Stimulated activated effector memory CD8-positive, alpha-beta T cell treated with anti-CD3 and anti-CD28 coated beads, Interleukin-12 subunit alpha, Interleukin-12 subunit beta, amount 100 ng/mL, for 72 hours (primary cell): ENCODE data around the gene DNAH9.

Experiments
- ATAC-seq: fragments of 150-1000 bp; cut with Tn5 transposase; 2 replicates; pipeline ENCODE4 v1.10.0; 2021
- DNase-seq, 2 donors: peaks; one replicate each; pipeline ENCODE4 v3.0.0; 2021 to 2022; ENCODE audit warnings: low spot score in 2 of 2
- H3K27ac Mint-ChIP-seq: one replicate; pipeline ENCODE4 v1.8.0; 2022; ENCODE audit warnings: mild to moderate bottlenecking, mixed read lengths
- H3K36me3 Mint-ChIP-seq: one replicate; pipeline ENCODE4 v1.8.0; 2022; ENCODE audit warnings: mild to moderate bottlenecking, mixed read lengths
- H3K4me1 Mint-ChIP-seq: one replicate; pipeline ENCODE4 v1.8.0; 2022; ENCODE audit warnings: mixed read lengths
- H3K4me3 Mint-ChIP-seq: one replicate; pipeline ENCODE4 v1.8.0; 2022; ENCODE audit warnings: mild to moderate bottlenecking, mixed read lengths
- H3K9me3 Mint-ChIP-seq: one replicate; pipeline ENCODE4 v1.8.0; 2022; ENCODE audit warnings: mixed read lengths

Gene DNAH9

DNA sequence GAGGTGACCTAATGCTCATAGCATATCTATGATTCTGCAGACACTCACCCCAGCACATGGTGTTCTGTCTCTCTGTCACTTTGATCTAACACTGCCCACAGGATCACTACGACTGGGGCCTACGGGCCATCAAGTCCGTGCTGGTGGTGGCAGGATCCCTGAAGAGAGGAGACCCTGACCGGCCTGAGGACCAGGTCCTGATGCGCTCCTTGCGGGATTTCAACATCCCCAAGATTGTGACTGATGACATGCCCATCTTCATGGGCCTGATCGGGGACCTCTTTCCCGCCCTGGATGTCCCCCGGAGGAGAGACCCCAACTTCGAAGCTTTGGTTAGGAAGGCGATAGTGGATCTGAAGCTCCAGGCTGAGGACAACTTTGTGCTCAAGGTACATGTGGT is 146.4 kb downstream of the DNAH9 start:
- no peak overlapping the region for H3K4me3 Mint-ChIP-seq
- H3K27ac Mint-ChIP-seq, result no peak overlapping the region
- no peaks in the 10 kb centered on the region for H3K4me1 Mint-ChIP-seq
- peaks cover 16% of the 10 kb centered on the region for H3K9me3 Mint-ChIP-seq
- no peak for ATAC-seq
- DNase-seq, result no peak
- no peaks in the 10 kb centered on the region for H3K36me3 Mint-ChIP-seq

DNA sequence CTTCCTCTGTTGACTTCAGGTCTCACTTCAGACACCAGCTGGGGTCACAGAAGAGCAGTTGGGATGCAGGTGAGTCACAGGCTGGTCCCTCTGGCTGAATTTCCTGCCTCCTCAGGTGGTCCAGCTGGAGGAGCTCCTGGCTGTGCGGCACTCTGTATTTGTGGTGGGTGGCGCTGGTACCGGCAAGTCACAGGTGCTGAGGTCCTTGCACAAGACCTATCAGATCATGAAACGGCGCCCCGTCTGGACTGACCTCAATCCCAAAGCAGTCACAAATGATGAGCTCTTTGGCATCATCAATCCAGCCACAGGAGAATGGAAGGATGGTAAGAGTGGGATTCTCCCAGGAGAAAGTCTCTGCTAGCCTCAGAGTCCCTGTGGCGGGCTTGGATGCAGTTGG is 149.2 kb downstream of the DNAH9 start:
- H3K9me3 Mint-ChIP-seq, result peaks cover 18% of the 10 kb centered on the region
- H3K36me3 Mint-ChIP-seq, result no peaks in the 10 kb centered on the region
- ATAC-seq (no peak), DNase-seq (no peak)
- H3K27ac Mint-ChIP-seq, result no peak overlapping the region
- H3K4me1 Mint-ChIP-seq, result no peaks in the 10 kb centered on the region
- no peak overlapping the region for H3K4me3 Mint-ChIP-seq

DNA sequence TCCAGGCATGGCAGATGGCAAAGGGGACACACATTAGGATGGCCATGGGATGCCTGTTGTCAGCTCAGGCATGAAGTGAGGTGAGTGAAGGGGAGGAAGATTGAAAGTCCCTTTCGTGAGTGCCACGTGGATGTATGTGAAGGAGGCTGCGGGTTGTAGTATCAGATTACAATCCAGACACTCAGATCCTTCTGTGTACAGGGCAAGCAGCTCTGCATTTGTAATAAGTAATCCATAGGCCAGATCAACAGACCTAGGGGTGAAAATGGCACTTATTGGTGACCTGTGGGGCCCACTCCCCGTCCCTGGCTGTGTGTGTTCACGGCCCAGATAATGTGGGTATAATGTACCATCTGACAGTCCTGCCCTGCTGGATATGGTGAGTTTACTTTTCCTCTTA is 159.5 kb downstream of the DNAH9 start:
- H3K4me1 Mint-ChIP-seq, result no peaks in the 10 kb centered on the region
- ATAC-seq, result no peak
- H3K9me3 Mint-ChIP-seq, result peaks cover 6% of the 10 kb centered on the region

DNA sequence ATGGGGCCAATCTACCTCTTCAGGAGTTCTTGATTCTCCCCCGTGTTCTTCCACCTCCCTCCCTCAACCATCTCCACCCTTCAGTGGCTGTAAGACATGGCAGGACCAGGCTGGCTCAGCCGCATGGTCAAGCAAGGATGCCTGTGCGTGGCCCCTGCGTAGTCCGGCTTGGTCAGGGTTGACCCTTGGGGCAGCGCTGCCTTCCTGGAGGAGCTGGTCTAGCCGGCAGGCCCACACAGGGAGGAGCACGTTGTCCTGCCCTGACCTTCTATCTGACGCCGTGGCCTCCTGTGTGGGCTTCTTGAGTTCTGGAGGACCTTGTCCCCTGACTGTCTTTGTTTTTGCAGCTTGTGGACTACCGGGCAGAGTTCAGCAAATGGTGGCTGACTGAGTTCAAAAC is 169.8 kb downstream of the DNAH9 start:
- Mint-ChIP-seq H3K9me3 (no peaks in the 10 kb centered on the region), H3K4me3 (no peak overlapping the region), H3K27ac (no peak overlapping the region), H3K4me1 (no peaks in the 10 kb centered on the region), H3K36me3 (no peaks in the 10 kb centered on the region)
- ATAC-seq (no peak), DNase-seq (no peak)

More for the DNA sequence above, 159.5 kb downstream of the DNAH9 start:
- H3K36me3 Mint-ChIP-seq, result no peaks in the 10 kb centered on the region
- no peak overlapping the region for H3K27ac Mint-ChIP-seq
- no peak for DNase-seq
- H3K4me3 Mint-ChIP-seq, result no peak overlapping the region

DNA sequence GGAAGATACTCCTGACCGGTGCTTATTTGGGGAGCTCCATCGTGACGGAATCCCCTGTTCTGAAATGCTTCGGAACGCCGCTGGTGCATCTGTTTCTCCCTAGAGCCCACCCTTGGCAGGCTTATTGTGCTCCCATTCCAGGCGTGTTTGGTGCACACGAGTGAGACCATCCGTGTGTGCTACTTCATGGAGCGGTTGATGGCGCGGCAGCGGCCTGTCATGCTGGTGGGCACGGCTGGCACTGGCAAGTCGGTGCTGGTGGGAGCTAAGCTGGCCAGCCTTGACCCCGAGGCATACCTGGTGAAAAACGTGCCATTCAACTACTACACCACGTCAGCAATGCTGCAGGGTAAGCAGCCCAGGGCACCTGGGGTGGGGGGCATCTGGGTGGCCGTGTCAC is 170.7 kb downstream of the DNAH9 start:
- Mint-ChIP-seq H3K27ac (no peak overlapping the region), H3K4me1 (no peaks in the 10 kb centered on the region), H3K36me3 (no peaks in the 10 kb centered on the region), H3K9me3 (no peaks in the 10 kb centered on the region), H3K4me3 (no peak overlapping the region)
- ATAC-seq (no peak), DNase-seq (no peak)

DNA sequence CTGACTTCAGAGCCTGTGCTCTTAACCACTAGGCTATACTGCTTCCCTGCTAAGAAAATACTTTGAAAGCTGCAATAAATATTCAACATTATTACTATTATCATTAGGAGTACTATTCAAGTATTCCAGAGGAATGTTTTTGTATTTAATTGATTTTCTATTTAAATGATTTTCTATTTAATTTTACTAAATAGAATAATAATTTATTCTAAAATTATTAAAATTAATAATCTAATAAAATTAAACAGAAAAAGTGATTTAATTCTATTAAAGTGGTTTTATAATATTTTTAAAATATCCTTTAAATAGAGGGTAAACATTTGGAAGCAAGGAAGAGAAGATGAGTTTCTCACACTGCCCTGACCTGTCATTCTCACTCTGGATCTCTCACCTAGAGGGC is 173.8 kb downstream of the DNAH9 start:
- ATAC-seq (no peak), DNase-seq (no peak)
- Mint-ChIP-seq H3K4me1 (no peaks in the 10 kb centered on the region), H3K4me3 (no peak overlapping the region), H3K9me3 (peaks cover 3% of the 10 kb centered on the region), H3K36me3 (no peaks in the 10 kb centered on the region), H3K27ac (no peak overlapping the region)

DNA sequence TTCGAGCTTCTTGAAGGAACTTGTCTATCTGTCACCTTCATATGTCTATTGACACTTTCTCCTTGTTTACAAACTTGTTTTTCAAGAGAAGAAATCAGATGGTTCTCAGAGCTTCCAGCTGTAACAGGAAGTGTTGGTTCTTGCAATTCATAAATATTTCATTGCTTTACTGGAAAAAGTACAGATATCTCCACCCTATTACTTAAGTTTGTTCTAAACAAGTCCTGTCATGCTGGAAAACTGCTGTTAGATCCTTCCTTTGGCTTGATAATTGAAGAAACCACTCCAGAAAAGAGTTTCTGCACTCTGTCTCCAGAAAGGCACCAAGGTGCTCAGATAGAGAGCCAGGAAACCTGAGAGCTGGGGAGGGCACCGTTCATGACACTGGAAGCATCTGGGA is 181.6 kb downstream of the DNAH9 start:
- no peak for ATAC-seq
- Mint-ChIP-seq H3K4me1 (no peaks in the 10 kb centered on the region), H3K4me3 (no peak overlapping the region), H3K27ac (no peak overlapping the region), H3K36me3 (no peaks in the 10 kb centered on the region), H3K9me3 (peaks cover 14% of the 10 kb centered on the region)
- DNase-seq, result no peak

DNA sequence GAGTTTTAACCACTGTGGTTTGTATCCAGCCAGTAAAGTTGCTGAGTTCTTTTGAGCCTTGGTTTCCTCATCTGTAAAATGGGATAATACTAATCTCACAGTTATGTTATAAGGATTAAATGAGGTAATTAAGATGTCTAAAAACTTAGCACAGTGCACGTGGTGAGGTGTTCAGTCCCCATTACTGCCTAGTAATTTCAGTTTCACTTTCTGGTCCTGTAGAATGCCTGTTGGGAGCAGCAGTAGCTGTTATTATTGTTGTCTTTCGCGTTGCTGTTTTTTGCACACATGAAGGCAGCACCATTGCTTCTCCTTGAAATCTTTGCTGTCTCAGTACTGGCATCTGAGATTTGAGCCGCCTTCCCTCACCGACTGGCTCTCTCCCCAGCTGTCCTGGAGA is 182.4 kb downstream of the DNAH9 start:
- Mint-ChIP-seq H3K9me3 (peaks cover 14% of the 10 kb centered on the region), H3K4me3 (no peak overlapping the region), H3K27ac (no peak overlapping the region), H3K4me1 (no peaks in the 10 kb centered on the region), H3K36me3 (no peaks in the 10 kb centered on the region)
- DNase-seq, result no peak
- no peak for ATAC-seq

DNA sequence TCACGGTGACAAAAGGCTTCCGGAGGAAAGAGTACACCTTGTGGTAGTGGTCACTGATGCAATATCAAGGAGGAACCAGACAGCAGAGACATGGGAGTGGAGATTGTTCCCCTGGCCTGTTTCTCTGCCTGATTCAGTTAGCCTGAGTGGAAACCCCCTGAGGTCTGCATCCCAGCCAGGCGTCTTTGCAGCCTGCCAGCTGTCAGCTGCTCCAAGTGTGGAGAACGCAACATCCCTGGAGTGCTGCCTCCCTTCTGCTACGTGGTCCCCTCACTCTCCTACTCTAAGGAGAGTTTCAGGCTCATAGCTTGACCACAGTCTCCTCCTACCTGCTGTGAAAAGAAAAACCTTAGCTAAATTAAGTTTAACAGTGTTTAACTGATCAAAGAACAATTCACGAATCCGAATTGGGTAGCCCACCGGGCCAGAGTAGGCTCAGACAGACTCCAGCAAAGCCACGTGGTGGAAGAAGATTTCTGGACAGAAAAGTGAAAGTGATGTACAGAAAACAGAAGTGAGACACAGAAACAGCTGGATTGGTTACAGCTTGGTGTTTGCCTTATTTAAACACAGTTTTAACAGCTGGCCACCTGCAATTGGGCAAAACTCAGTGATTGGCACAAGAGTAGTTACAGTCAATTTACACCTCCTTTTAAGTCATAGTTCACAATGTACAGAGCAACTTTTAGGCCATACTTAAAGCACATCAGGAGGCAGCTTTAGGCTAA is 188.6 kb downstream of the DNAH9 start:
- DNase-seq, result no peak
- Mint-ChIP-seq H3K4me1 (no peaks in the 10 kb centered on the region), H3K9me3 (peaks cover 14% of the 10 kb centered on the region), H3K4me3 (no peak overlapping the region), H3K27ac (no peak overlapping the region), H3K36me3 (no peaks in the 10 kb centered on the region)
- ATAC-seq, result no peak

DNA sequence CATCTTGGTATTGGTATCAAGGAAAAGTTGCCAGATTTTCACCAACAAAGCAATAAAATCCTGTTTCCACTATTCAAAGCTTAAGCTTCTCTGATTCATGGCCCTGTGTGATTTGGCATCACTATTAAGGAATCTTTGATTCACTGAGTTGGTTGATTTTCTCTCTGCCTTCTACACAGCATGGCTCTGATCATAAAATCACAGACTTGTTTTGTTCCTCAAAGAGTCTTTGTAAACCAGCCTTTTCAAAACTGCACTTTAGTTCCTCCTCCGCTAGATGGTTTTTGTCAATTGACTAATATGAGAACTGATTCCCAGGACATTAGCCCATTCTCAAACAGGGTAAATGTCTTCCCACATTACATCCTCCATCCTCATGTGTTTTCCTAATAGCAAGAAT is 197.6 kb downstream of the DNAH9 start:
- H3K4me3 Mint-ChIP-seq, result no peak overlapping the region
- H3K27ac Mint-ChIP-seq, result no peak overlapping the region
- DNase-seq (no peak), ATAC-seq (no peak)
- H3K36me3 Mint-ChIP-seq, result no peaks in the 10 kb centered on the region
- peaks cover 4% of the 10 kb centered on the region for H3K9me3 Mint-ChIP-seq
- no peaks in the 10 kb centered on the region for H3K4me1 Mint-ChIP-seq

DNA sequence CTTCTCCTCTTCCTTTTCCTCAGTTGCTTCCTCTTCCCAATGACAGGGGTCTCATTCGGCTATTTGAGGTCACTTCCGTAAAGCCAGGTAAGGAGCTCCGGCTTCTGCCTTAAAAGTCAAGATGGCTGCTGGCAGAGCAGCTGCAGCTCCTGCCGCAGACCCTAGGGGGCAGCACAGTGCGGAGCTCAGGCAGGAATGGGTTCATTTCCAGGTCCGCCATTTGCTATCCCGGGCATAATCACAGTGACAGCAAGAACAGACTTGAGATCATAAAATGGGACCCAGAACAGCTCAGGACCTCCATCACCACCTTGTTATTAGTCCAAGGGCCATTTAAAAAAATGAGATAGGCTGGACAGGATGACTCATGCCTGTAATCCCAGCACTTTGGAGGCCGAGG is 199.5 kb downstream of the DNAH9 start:
- Mint-ChIP-seq H3K27ac (no peak overlapping the region), H3K36me3 (no peaks in the 10 kb centered on the region), H3K9me3 (peaks cover 2% of the 10 kb centered on the region), H3K4me1 (no peaks in the 10 kb centered on the region), H3K4me3 (no peak overlapping the region)
- DNase-seq (no peak), ATAC-seq (no peak)

DNA sequence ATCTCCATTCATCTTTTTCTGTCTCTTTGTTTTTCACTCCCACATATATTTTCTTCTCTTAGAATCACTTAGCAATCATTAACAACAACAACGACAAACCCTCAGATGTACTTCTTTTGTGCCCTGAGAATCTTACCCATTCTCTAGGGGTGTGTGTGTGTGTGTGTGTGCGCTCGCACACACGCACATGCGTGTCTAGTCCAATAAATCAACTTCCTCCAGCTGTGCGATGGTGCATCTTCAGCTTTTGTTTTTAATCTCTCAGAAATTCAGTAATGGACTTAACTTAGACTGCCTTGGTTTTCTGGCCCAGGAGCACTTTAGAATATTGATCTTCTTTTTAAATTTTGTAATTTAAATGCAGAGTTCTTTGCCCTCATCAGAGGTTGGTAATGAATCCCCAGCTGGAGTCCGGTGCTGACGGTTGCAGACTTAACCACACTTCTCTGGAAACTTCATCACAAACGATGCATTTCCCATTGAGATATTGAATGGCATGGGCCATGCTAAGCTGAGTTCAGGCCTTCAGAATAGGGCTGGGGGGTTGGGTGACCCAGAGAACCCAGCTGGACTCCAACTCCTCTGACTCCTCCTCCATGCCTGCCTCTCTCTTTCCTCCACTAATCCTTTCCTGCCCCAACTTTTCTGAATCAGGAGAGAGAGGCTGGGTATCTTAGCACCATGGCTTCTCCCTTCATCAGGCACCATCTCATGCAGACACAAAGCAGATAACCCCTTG is 205.1 kb downstream of the DNAH9 start:
- Mint-ChIP-seq H3K27ac (no peak overlapping the region), H3K4me1 (no peaks in the 10 kb centered on the region), H3K4me3 (no peak overlapping the region), H3K9me3 (no peaks in the 10 kb centered on the region), H3K36me3 (no peaks in the 10 kb centered on the region)
- no peak for ATAC-seq
- DNase-seq, result no peak

DNA sequence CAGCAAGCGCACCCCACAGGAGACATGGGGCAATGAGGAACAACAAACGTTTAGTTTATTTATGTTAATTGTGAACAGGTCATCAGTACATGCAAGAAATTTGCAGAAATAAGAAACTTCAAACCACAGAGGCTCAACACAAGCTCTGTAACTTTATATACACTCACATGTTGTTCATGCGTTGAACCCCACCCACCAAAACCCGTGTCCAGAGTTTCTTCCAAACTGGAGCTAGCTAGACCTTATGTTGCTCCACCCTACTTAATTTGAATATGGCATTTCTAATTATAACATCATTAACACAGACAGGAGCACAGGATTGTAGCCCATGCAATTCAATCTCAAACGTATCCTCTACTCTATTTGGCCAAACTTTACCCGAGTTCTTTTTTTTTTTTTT is 206.9 kb downstream of the DNAH9 start:
- no peaks in the 10 kb centered on the region for H3K4me1 Mint-ChIP-seq
- no peak for ATAC-seq
- DNase-seq, result no peak
- no peaks in the 10 kb centered on the region for H3K36me3 Mint-ChIP-seq
- H3K27ac Mint-ChIP-seq, result no peak overlapping the region
- H3K9me3 Mint-ChIP-seq, result peaks cover 4% of the 10 kb centered on the region
- H3K4me3 Mint-ChIP-seq, result no peak overlapping the region

DNA sequence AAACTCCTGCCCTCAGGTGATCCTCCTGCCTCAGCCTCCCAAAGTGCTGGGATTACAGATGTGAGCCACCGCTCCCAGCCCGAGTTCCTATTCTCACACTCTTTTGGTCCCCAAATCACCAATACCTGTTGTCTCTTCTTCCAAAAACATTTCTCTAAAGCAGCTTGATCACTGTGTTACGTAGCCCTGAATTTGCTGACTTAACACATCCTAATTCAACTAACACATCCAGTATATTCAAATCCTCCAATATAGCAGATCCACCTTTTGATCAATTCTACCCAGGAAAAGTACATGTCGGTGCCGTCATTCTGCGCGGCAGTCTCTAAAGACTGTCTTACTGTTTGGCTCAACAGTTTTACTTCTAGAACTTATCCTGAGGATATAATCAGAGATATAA is 207.7 kb downstream of the DNAH9 start:
- Mint-ChIP-seq H3K9me3 (peaks cover 7% of the 10 kb centered on the region), H3K4me3 (no peak overlapping the region), H3K27ac (no peak overlapping the region), H3K36me3 (no peaks in the 10 kb centered on the region), H3K4me1 (no peaks in the 10 kb centered on the region)
- no peak for ATAC-seq
- no peak for DNase-seq

DNA sequence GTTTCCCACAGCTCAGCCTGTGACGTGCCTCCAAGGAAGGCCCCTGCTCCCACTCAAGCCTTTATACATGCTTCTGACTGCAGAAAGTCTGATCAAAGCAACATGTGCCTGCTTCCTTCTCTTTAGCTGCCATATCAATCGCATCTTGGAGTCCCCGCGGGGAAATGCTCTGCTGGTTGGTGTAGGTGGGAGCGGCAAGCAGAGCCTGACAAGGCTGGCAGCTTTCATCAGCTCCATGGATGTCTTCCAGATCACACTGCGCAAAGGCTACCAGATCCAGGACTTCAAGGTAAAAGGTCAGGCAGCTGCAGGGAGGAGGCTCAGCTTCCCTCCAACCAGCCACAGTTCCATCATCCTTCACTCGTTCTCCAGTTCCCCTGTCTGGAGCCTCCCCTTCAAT is 209.3 kb downstream of the DNAH9 start:
- peaks cover 7% of the 10 kb centered on the region for H3K9me3 Mint-ChIP-seq
- ATAC-seq (peak; percentile 19), DNase-seq (no peak)
- H3K4me1 Mint-ChIP-seq, result no peaks in the 10 kb centered on the region
- H3K36me3 Mint-ChIP-seq, result no peaks in the 10 kb centered on the region
- H3K27ac Mint-ChIP-seq, result no peak overlapping the region
- no peak overlapping the region for H3K4me3 Mint-ChIP-seq

DNA sequence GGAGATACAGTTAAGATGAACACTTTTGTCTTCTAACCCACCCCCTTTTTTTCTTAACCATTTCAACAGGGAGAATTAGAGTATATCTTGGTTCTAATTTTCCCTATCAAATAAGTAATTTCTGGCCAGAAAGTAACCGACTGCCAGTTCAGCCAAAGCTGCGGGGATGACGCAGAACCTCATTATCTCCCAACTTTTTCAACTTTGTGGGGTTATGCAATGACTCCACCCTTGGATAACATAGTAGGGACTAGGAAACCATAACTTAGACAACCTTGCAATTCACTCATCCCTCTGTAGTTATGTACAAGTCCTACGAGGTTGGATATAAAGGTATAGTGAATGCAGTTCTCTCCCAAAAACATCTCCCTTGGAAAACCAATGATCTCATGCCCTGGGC is 215.0 kb downstream of the DNAH9 start:
- H3K36me3 Mint-ChIP-seq, result no peaks in the 10 kb centered on the region
- no peak for ATAC-seq

More for the DNA sequence above, 215.0 kb downstream of the DNAH9 start:
- Mint-ChIP-seq H3K27ac (no peak overlapping the region), H3K4me3 (no peak overlapping the region), H3K9me3 (peaks cover 7% of the 10 kb centered on the region), H3K4me1 (no peaks in the 10 kb centered on the region)
- DNase-seq, result no peak
